Smooth muscle cell of the pulmonary artery (primary cell): ENCODE results near the gene ACOT6. TPM values are rescaled to one million over a fixed set of nuclear protein-coding genes. Genes with fewer than 3 reads are reported as not detected.

ENCODE experiments used
- total RNA-seq: library from RNA; depleted of rRNA; stranded (reverse); fragments of >200 nt; gene quantifications from 2 replicates; pipeline ENCODE4 v1.2.3, GENCODE V29; 2014

ACOT6 gene
- not detected in 2 replicates for total RNA-seq

GRCh38 chr14:73612339-73613045 lies at the start of gene ACOT6:
Gene ACOT6 (plus strand): TSS chr14:73612517. CDS start chr14:73612572, 55 bp downstream.

GRCh38 chr14:73569185-73569958 lies 42.9 kb upstream of the ACOT6 start, which contains the start of gene ACOT2:
Gene ACOT2 (plus strand): TSS chr14:73569213. CDS start chr14:73569241, 28 bp downstream.

GRCh38 chr14:73591690-73592449 lies 20.4 kb upstream of the ACOT6 start, which contains the start of gene ACOT4:
Gene ACOT4 (plus strand): TSS chr14:73591873. CDS start chr14:73591960, 87 bp downstream.

GRCh38 chr14:73644531-73645247 lies 32.4 kb downstream of the ACOT6 start, which contains the start of gene DNAL1:
Gene DNAL1 (plus strand): TSS chr14:73644986. CDS start chr14:73645040, 54 bp downstream.

Other genes starting within 250 kb of the ACOT6 start
- 32.2 and 41.2 TPM in 2 replicates for gene NUMB, start 154.0 kb upstream of the ACOT6 start, total RNA-seq
- 11.3 and 15.8 TPM in 2 replicates for gene RIOX1, start 121.6 kb upstream of the ACOT6 start, total RNA-seq
- gene ACOT1, start 75.4 kb upstream of the ACOT6 start, total RNA-seq: 3.5 and 6.0 TPM in 2 replicates
- under 0.01 and 0.30 TPM in 2 replicates for gene HEATR4, start 53.6 kb upstream of the ACOT6 start, total RNA-seq
- gene ACOT2, start 43.3 kb upstream of the ACOT6 start, total RNA-seq: 27.2 and 29.3 TPM in 2 replicates
- 0.76 and 0.98 TPM in 2 replicates for gene ACOT4, start 20.6 kb upstream of the ACOT6 start, total RNA-seq
- 8.4 and 11.0 TPM in 2 replicates for gene DNAL1, start 32.5 kb downstream of the ACOT6 start, total RNA-seq
- 38.7 and 45.0 TPM in 2 replicates for gene PNMA1, start 101.9 kb downstream of the ACOT6 start, total RNA-seq
- 5.1 and 6.1 TPM in 2 replicates for gene PTGR2, start 239.3 kb downstream of the ACOT6 start, total RNA-seq